GM06990 (cell line): ENCODE results near the gene PLCL1.

Experiments
- DNase-seq: peaks from one replicate; pipeline ENCODE4 v3.0.0-alpha.2; 2011; ENCODE audit not compliant: insufficient read length; ENCODE audit errors: extremely low read depth
- H3K27me3 ChIP-seq: replicated peaks from 2 replicates; pipeline ENCODE4 v1.6.0; 2011; ENCODE audit warnings: low read length; ENCODE audit not compliant: control insufficient read depth, insufficient read depth
- H3K36me3 ChIP-seq: 2 replicates; pipeline ENCODE4 v1.5.1; 2011; ENCODE audit warnings: low read length; ENCODE audit not compliant: control insufficient read depth, insufficient read depth
- H3K4me3 ChIP-seq: replicated peaks from 2 replicates; pipeline ENCODE4 v1.5.1; 2011; ENCODE audit warnings: low read depth, mild to moderate bottlenecking, control low read depth, low read length
- CTCF ChIP-seq: IDR thresholded peaks from 2 replicates; pipeline ENCODE4 v1.5.1; 2011; ENCODE audit warnings: low read length, control low read depth, mild to moderate bottlenecking, inconsistent platforms; ENCODE audit not compliant: insufficient read depth, poor library complexity, severe bottlenecking

PLCL1 gene

GRCh38 chr2:197839856-197840255 lies 35.5 kb downstream of the PLCL1 start:
- Histone ChIP-seq H3K4me3 (no peak overlapping the region), H3K36me3 (no peaks in the 10 kb centered on the region), H3K27me3 (no peaks in the 10 kb centered on the region)
- no peak for TF ChIP-seq CTCF
- no peak for DNase-seq

GRCh38 chr2:197846128-197846527 lies 41.7 kb downstream of the PLCL1 start:
- DNase-seq = no peak

GRCh38 chr2:197846777-197847176 lies 42.4 kb downstream of the PLCL1 start:
- TF ChIP-seq CTCF = no peak
- no peak overlapping the region for H3K4me3 ChIP-seq
- H3K27me3 ChIP-seq = no peaks in the 10 kb centered on the region
- DNase-seq = no peak
- H3K36me3 ChIP-seq = no peaks in the 10 kb centered on the region

More at GRCh38 chr2:197846128-197846527, 41.7 kb downstream of the PLCL1 start:
- no peak overlapping the region for H3K4me3 ChIP-seq
- H3K27me3 ChIP-seq = no peaks in the 10 kb centered on the region
- TF ChIP-seq CTCF = no peak
- no peaks in the 10 kb centered on the region for H3K36me3 ChIP-seq

DNA sequence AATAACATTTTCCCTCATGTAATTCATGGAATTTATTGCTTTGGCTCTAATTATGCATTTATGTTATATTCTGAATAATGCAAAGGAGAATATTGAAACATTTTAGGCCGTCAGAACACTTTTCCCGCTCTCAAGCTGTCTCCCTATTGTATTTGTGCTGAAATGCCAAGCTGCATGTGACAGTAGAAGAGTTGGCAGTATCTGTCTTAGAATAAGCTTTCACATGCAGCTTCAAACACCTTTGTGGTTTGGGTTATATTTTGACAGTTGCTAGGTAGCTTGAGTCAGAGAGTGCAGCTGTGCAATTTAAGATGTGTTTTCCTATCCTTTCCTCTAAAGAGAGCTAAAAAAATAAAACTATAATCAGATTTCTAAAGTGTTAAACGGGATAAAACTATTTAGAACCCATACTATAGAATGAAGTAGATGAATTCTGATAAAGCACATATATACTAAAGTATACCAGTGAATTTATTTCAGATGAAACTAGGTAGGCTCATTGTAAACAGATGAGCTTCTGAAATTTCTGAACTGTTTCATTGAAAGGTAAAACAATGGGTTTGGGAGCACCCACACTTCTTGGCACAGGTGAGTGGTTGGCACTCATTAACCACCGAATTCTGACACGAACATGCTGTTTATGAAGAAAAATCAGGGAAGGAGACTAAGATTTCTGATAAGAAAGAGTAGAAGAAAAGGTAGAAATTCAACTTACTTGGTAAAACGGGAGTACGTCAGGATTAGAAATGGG lies 43.4 kb downstream of the PLCL1 start:
- Histone ChIP-seq H3K4me3 (no peak overlapping the region), H3K27me3 (no peaks in the 10 kb centered on the region), H3K36me3 (no peaks in the 10 kb centered on the region)
- no peak for TF ChIP-seq CTCF
- DNase-seq = no peak

DNA sequence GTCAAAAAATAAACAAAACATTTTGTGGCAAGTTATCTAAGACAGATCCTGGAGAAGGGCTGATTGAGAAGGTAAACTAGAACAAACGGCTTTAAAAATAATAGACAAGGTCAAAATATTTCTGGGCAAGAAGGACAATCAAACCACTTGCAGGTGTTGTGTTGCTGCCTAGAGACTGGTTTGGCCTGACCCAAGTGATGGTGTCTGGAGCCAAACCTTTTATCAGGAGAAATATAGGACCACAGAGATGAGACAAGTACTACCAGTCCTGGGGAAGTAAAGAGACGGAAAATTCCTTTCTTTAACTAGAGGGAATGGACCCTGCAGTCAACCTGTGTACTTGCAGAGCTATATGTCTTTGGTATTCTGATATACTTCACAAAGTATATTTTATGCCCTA lies 44.2 kb downstream of the PLCL1 start:
- H3K4me3 ChIP-seq = no peak overlapping the region
- no peak for TF ChIP-seq CTCF
- DNase-seq = no peak
- H3K27me3 ChIP-seq = no peaks in the 10 kb centered on the region
- H3K36me3 ChIP-seq = no peaks in the 10 kb centered on the region

DNA sequence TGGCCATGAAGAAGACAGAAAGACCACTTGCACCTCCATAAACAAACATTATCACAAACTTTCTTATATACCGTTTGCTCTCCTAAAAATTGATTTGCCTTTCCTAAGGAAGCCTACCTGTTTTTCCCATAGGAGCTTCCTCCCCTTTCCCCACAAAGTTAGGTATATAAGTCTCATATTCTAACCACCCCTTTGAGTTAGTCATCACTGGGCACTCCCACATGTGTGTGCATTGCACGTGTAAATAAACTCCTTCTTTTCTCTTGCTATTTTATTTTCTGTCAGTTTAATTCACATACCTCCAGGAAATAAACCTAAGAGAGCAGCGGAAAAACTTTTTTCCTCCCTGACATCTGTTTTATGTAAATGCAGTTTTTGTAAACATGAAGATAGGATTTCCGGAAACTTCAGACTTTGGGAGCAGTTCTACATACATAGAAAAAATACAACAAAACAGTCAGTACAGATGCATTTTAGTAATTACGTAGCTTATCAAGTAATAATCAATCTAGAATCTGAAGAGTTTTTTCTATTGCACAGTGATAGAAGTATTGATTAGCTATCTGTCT lies 46.6 kb downstream of the PLCL1 start:
- Histone ChIP-seq H3K36me3 (no peaks in the 10 kb centered on the region), H3K4me3 (no peak overlapping the region), H3K27me3 (no peaks in the 10 kb centered on the region)
- no peak for TF ChIP-seq CTCF
- DNase-seq = no peak
